SK-N-MC (cell line): Measurements from ENCODE around the gene UMOD.

Experiments used
- DNase-seq: peaks from one replicate; pipeline ENCODE4 v3.0.0-alpha.2; 2011; ENCODE audit warnings: low read depth, low spot score
- H3K27ac ChIP-seq: fragments of 200-600 bp; sonication (generic); 2 replicates; pipeline ENCODE4 v1.5.1; 2016; ENCODE audit warnings: mixed run types
- H3K36me3 ChIP-seq: fragments of 200-600 bp; sonication (generic); 2 replicates; pipeline ENCODE4 v1.6.1; 2017; ENCODE audit warnings: antibody characterized with exemption, low read length, mixed read lengths; ENCODE audit not compliant: insufficient read depth
- H3K4me3 ChIP-seq: fragments of 200-600 bp; sonication (generic); 2 replicates; pipeline ENCODE4 v1.5.1; 2016
- H3K9ac ChIP-seq: fragments of 200-600 bp; sonication (generic); 2 replicates; pipeline ENCODE4 v1.8.0; 2017; ENCODE audit warnings: mixed run types, mixed read lengths; ENCODE audit not compliant: insufficient read length
- H3K9me3 ChIP-seq: fragments of 200-600 bp; sonication (generic); 2 replicates; pipeline ENCODE4 v1.6.1; 2017; ENCODE audit warnings: low read depth, mild to moderate bottlenecking, antibody characterized with exemption, low read length, moderate library complexity, mixed read lengths
- EZH2 ChIP-seq: fragments of 200-600 bp; sonication (generic); IDR thresholded peaks from one replicate; pipeline ENCODE4 v1.6.1; 2017; ENCODE audit warnings: antibody characterized with exemption
- FOXP2 ChIP-seq: optimal IDR thresholded peaks from 2 replicates; pipeline ENCODE3; 2011; ENCODE audit warnings: mild to moderate bottlenecking, moderate library complexity; ENCODE audit not compliant: insufficient read depth; ENCODE audit errors: extremely low read length, control extremely low read depth
- POLR2AphosphoS5 ChIP-seq: IDR thresholded peaks from 2 replicates; pipeline ENCODE4 v1.6.1; 2012; ENCODE audit warnings: mild to moderate bottlenecking, low read depth, low read length, borderline replicate concordance

UMOD gene

DNA sequence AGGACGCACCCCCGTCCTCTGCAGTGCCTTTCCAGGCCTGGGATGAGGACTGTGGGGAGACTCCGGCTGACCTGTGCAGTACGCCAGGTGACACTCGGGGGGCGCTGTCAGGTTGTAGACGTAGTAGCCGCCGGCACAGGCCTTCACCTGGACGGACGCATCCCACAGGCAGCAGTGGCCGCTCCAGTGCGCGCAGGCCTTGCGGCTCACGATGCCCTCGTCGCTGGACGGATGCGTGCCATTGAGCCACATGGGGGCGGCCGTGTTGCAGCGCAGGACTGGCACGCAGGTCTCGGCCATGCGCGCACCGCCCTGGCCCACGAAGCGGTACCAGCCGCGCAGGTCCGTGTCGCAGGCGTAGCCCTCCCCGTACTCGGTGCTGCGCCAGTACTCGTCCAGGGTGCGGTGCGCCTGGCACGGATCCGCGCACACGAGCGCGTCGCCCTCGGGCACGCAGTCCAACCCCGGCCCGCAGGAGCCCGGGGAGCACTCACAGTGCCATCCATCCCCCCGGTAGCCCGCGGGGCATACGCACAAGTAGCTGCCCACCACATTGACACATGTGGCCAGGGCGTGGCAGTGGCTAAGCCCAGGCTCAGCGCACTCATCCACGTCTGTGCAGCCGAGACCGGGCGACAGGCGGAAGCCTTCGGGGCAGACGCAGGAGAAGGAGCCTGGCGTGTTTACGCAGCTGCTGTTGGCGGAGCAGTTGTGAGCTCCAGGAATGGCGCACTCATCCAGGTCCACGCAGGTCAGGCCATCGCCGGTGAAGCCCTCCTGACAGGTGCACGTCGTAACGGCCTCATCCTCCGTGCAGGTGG lies 3.9 kb downstream of the UMOD start:
- no peak for DNase-seq
- no peak overlapping the region for H3K4me3 ChIP-seq

DNA sequence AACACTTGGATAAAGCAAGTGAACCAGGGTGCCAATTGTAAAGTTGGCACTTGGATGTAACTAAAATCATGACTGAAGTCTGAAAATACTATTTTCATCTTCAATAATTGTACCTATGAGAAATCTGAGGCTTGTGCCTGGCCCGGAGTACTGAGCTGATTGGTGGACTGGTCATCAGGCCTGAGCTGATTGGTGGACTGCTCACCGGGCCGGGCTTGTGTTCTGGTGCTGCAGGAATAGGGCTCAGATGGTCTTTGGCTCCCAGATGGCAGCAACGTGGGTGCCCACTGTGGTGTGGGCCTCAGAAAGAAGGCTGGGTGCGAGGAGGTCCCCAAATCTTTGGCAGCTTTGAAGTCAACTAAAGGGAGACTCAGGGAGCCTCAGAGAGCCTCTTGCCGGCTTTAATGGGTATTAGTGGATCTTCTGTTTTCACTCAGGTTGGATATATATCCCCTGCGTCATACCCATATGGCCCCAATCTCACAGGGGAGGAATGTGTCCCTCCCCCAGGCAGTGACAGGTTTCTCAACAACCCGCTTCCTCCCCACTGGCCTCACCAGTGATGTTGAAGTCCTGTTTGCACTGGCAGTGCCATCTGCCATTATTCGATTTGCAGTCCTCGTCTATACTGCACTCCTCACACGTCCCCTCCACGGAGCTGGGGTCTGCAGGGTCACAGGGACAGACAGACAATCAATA lies 4.7 kb downstream of the UMOD start:
- no peak overlapping the region for H3K27ac ChIP-seq

More for the DNA sequence above, 3.9 kb downstream of the UMOD start:
- Histone ChIP-seq H3K9me3 (no peaks in the 10 kb centered on the region), H3K36me3 (no peaks in the 10 kb centered on the region), H3K9ac (no peak overlapping the region), H3K27ac (no peak overlapping the region)
- TF ChIP-seq POLR2AphosphoS5 (no peak), FOXP2 (no peak), EZH2 (no peak)

GRCh38 chr16:20344611-20345010 lies 7.9 kb downstream of the UMOD start:
- Histone ChIP-seq H3K9me3 (no peaks in the 10 kb centered on the region), H3K27ac (no peak overlapping the region), H3K9ac (no peak overlapping the region), H3K36me3 (no peaks in the 10 kb centered on the region), H3K4me3 (no peak overlapping the region)
- TF ChIP-seq POLR2AphosphoS5 (no peak), EZH2 (no peak), FOXP2 (no peak)
- DNase-seq, result no peak

More for the DNA sequence above, 4.7 kb downstream of the UMOD start:
- Histone ChIP-seq H3K36me3 (no peaks in the 10 kb centered on the region), H3K9me3 (no peaks in the 10 kb centered on the region), H3K4me3 (no peak overlapping the region), H3K9ac (no peak overlapping the region)
- no peak for DNase-seq
- no peak for TF ChIP-seq FOXP2
- TF ChIP-seq EZH2, result no peak
- no peak for TF ChIP-seq POLR2AphosphoS5

- TF ChIP-seq FOXP2 (no peak), POLR2AphosphoS5 (no peak), EZH2 (no peak)
- Histone ChIP-seq H3K27ac (no peak overlapping the region), H3K9ac (no peak overlapping the region), H3K9me3 (no peaks in the 10 kb centered on the region), H3K36me3 (no peaks in the 10 kb centered on the region), H3K4me3 (no peak overlapping the region)
- no peak for DNase-seq
Observed at GRCh38 chr16:20339744-20340143, 12.8 kb downstream of the UMOD start.

- no peak overlapping the region for H3K4me3 ChIP-seq
- TF ChIP-seq FOXP2, result no peak
- TF ChIP-seq EZH2, result no peak
- no peak for TF ChIP-seq POLR2AphosphoS5
- no peaks in the 10 kb centered on the region for H3K36me3 ChIP-seq
- H3K9me3 ChIP-seq, result no peaks in the 10 kb centered on the region
- no peak overlapping the region for H3K27ac ChIP-seq
- no peak for DNase-seq
- no peak overlapping the region for H3K9ac ChIP-seq
Observed at GRCh38 chr16:20336955-20337354, 15.6 kb downstream of the UMOD start.

DNA sequence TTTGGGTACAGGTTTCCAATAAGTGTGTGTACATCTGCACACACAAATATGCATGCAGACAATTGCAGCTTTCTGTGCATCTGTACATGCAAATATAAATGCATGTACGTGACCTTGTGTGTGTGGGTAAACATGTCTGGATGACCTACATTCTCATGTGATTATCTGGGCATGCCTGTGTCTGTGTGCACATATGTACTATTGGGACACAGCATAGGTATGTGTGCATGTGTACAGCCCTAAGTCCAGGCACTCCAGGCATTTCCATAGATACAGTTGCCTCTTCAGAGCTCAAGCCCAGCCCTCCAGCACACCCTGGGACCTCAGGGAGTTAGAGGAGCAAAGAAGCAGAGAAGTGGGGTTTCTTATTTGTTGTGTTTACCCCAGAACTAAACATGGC lies 18.1 kb downstream of the UMOD start:
- no peak for TF ChIP-seq EZH2
- TF ChIP-seq FOXP2, result no peak
- TF ChIP-seq POLR2AphosphoS5, result no peak
- H3K36me3 ChIP-seq, result no peaks in the 10 kb centered on the region
- no peak for DNase-seq
- no peak overlapping the region for H3K27ac ChIP-seq
- H3K9ac ChIP-seq, result no peak overlapping the region
- no peak overlapping the region for H3K4me3 ChIP-seq
- H3K9me3 ChIP-seq, result no peaks in the 10 kb centered on the region

DNA sequence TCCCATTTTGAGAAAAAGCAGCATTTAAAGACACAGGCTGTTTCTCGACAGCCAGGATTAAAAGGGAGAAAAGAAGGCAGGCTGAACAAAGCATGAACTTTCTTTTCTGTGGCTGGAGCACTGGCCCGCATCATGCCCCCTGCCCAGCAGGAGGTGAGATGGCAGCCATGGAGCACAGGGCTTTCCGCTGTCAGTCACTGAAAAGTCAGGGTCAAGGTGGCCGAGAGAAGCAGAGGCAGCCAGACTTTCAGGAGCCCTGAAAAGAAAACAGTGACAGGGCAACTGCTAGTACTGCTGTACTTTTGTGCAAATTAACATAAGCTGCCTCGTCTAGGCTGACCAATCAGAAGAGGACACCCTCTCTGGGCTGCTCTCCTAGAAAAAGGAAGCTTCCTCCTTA lies 19.4 kb downstream of the UMOD start:
- no peak overlapping the region for H3K9ac ChIP-seq
- DNase-seq, result no peak
- H3K27ac ChIP-seq, result no peak overlapping the region
- H3K36me3 ChIP-seq, result no peaks in the 10 kb centered on the region
- H3K4me3 ChIP-seq, result no peak overlapping the region
- H3K9me3 ChIP-seq, result no peaks in the 10 kb centered on the region
- TF ChIP-seq POLR2AphosphoS5, result no peak
- TF ChIP-seq EZH2, result no peak
- TF ChIP-seq FOXP2, result no peak

DNA sequence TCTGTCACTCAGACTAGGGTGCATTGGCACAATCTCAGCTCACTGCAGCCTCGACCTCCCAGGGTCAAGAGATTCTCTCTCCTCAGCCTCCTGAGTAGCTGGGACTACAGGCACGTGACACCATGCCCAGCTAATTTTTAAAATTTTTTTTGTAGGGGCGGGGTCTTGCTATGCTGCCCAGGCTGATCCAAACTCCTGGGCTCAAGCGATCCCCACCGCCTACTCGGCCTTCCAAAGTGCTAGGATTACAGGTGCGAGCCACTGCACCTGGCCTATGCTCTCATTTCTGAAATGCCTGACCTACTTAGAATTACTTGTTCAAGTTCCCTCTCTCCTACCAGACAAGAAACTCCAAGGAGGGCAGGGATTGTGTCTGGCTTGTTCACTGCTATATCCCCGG lies 20.1 kb downstream of the UMOD start:
- H3K27ac ChIP-seq, result no peak overlapping the region
- no peak for TF ChIP-seq EZH2
- TF ChIP-seq FOXP2, result no peak
- no peak for TF ChIP-seq POLR2AphosphoS5

More for the DNA sequence above, 20.1 kb downstream of the UMOD start:
- Histone ChIP-seq H3K9me3 (no peaks in the 10 kb centered on the region), H3K9ac (no peak overlapping the region), H3K4me3 (no peak overlapping the region), H3K36me3 (no peaks in the 10 kb centered on the region)
- DNase-seq, result no peak
